Amygdala (tissue), 56 donors: ENCODE data around the gene OR4C46.
"Not testable (repeated sequence)": the region's sequence is repeated elsewhere in the genome, so short reads cannot be mapped to it uniquely, and the experiment has no call there.

Experiments used
- DNase-seq, 56 donors: peaks; one replicate each; lab custom pipeline; 2025; lab: John Stamatoyannopoulos, UW

The OR4C46 gene

GRCh38 chr11:54603898-54604297, at the start of gene OR4C46:
Gene OR4C46, minus strand, starts transcription at chr11:54603998. Its CDS starts 0 bp downstream, at chr11:54603998.
- no peak for DNase-seq

- not testable (repeated sequence) for DNase-seq
Measured at GRCh38 chr11:54645606-54646005, 41.8 kb upstream of the OR4C46 start.

GRCh38 chr11:54561439-54561838, 42.4 kb downstream of the OR4C46 start:
- not testable (repeated sequence) for DNase-seq

GRCh38 chr11:54558919-54559318, 44.9 kb downstream of the OR4C46 start:
- no peak for DNase-seq

GRCh38 chr11:54558407-54558806, 45.4 kb downstream of the OR4C46 start:
- no peak for DNase-seq
